Fibroblast of skin of left biceps (primary cell): Measurements from ENCODE around the gene CFHR1.
A peak's percentile ranks its signal among the peaks of the same experiment; 100 is the strongest.
"Not testable (repeated sequence)": the region's sequence is repeated elsewhere in the genome, so short reads cannot be mapped to it uniquely, and the experiment has no call there.

Experiments used
- DNase-seq, 2 experiments: peaks; one replicate each; pipeline ENCODE4 v3.0.0-alpha.2; 2013; ENCODE audit warnings: low read depth in 2 of 2

Gene CFHR1

GRCh38 chr1:196819531-196819930 is at the start of gene CFHR1:
Gene CFHR1, plus strand, starts transcription at chr1:196819731. Its CDS starts 114 bp downstream, at chr1:196819845.
- DNase-seq: not testable (repeated sequence)

GRCh38 chr1:196769823-196770222 is 49.7 kb upstream of the CFHR1 start:
- DNase-seq: not testable (repeated sequence)

DNA sequence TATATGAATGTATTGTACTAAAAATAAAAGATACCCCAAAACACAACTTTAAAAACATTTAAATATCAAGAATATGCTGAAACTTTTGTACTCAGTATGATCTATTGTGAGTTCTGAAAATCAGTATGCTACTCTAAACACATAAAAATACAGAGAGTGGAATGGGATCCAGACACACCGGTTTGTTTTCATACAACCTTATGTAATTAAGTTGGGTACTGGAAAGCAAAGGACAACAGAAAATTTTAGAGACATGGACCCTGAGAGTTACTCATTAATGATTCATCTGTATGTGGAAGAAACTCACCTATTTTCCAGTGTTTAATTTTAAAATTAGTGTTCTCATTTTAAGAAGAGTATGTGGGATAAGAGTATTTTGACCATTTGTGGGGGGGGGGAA is 45.8 kb upstream of the CFHR1 start:
- DNase-seq: no peak

GRCh38 chr1:196774175-196774574 is 45.4 kb upstream of the CFHR1 start:
- DNase-seq: no peak

DNA sequence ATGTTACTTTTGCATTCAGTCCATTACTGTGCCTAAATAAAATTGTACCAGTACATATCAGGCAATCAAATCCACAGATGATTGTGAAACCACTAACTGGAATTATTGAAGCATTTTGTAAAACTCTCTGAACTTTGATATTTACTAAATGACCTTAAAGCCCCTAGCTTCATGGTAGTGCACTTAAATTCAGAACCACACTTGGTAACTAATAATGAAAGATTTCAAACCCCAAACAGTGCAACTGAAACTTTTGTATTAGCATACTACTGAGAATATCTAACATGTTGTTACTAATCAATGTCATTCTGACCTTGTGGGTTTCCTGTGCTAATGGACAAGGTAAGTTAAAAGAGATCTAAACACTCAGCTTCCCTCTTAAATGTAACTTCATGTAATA is 44.9 kb upstream of the CFHR1 start, which contains the start of gene CFHR3:
CFHR3 (plus strand) TSS at position 238 of the 400 bp plus-strand sequence; CDS start at position 285, 47 bp downstream.
- DNase-seq: no peak

- DNase-seq: no peak
Measured at GRCh38 chr1:196777603-196778002, 41.9 kb upstream of the CFHR1 start.

- no peak for DNase-seq
Measured at GRCh38 chr1:196779093-196779492, 40.4 kb upstream of the CFHR1 start.

DNA sequence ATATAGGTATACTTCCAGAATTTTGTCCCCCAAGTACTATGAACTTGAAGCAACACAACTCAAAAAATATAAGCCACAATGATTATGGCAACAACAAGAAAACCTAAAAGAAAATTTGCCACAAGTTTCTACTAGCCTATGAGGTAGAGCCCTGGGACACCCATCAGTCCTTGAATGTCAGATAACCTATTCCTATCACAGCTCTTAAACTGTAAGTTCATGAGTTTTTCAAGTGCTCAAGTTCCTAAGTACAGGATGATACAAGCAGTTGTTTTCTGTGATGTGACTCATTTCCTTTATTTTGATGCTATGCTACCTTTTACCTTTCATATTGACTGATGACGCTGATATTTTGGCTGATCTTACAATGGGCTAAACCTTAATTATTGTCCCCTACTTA is 28.3 kb upstream of the CFHR1 start:
- not testable (repeated sequence) for DNase-seq

DNA sequence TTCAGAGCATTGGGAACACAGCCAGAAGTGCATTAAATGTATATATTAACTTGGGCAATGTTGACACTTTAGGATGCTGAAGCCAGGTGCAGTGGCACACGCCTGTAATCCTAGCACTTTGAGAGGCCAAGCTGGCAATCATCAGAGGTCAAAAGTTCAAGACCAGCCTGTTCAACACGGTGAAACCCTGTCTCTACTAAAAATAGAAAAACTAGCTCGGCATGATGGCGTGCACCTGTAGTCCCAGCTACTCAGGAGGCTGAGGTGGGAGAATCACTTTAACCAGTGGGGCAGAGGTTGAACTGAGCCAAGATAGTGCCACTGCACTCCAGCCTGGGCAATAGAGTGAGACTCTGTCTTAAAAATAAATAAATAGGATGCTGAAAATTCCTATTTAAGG is 25.4 kb upstream of the CFHR1 start:
- not testable (repeated sequence) for DNase-seq

GRCh38 chr1:196797891-196798290 is 21.6 kb upstream of the CFHR1 start:
- no peak for DNase-seq

DNA sequence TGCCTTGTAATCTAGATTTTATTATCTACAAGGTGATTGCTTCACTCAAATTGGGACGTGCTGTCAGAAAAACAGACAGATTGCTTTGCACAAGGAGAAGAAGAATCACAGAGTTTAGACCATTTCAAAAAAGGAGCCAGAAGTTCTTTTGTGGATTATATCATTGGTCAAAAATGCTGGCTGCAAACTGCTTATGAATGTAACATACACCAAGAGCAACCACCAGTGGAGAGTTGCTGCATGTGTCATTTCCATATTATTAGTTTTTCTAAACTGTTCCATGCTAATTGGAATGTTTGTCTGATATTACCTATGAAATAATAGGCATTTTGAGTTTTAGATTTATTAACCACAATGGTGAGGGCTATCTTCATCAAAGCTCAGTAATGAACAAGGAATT is 17.6 kb upstream of the CFHR1 start:
- not testable (repeated sequence) for DNase-seq

DNA sequence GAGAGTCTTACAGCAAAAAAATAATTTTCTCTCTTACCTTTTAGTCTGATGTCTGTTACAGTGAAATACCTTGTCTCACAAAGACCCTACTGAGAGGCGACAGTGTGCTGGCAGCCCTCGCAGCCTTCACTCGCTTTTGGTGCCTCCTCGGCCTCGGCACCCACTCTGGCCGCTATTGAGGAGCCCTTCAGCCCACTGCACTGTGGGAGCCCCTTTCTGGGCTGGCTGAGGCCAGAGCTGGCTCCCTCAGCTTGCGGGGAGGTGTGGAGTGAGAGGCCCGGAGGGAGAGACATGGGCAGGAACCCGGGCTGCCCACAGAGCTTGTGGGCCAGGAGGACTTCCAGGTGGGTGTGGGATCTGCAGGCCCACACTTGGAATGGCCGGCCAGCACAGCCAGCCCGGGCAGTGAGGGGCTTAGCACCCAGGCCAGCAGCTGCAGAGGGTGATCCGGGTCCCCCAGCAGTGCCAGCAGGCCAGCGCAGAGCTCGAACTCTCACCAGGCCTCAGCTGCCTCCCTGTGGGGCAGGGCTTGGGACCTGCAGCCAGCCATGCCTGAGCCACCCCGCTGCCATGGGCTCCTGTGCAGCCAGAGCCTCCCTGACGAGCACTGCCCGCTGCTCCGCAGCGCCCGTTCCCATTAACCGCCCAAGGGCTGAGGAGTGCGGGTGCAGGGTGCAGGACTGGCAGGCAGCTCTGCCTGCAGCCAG is 10.8 kb upstream of the CFHR1 start:
- no peak for DNase-seq

DNA sequence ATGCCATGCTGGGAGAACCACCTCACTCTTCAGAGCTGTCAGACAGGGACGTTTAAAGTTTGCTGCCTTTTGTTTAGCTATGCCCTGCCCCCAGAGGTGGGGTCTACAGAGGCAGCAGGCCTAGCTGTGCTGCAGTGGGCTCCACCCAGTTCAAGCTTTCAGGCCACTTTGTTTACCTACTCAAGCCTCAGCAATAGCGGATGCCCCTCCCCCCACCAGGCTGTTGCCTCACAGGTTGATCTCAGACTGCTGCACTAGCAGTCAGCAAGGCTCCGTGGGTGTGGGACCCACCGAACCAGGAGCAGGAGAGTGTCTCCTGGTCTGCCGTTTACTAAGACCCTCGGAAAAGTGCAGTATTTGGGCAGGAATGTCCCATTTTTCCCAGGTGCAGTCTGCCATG is 2.1 kb upstream of the CFHR1 start:
- DNase-seq: not testable (repeated sequence)

GRCh38 chr1:196827860-196828259 is 8.3 kb downstream of the CFHR1 start:
- peak; percentile 30 to 47 for DNase-seq

DNA sequence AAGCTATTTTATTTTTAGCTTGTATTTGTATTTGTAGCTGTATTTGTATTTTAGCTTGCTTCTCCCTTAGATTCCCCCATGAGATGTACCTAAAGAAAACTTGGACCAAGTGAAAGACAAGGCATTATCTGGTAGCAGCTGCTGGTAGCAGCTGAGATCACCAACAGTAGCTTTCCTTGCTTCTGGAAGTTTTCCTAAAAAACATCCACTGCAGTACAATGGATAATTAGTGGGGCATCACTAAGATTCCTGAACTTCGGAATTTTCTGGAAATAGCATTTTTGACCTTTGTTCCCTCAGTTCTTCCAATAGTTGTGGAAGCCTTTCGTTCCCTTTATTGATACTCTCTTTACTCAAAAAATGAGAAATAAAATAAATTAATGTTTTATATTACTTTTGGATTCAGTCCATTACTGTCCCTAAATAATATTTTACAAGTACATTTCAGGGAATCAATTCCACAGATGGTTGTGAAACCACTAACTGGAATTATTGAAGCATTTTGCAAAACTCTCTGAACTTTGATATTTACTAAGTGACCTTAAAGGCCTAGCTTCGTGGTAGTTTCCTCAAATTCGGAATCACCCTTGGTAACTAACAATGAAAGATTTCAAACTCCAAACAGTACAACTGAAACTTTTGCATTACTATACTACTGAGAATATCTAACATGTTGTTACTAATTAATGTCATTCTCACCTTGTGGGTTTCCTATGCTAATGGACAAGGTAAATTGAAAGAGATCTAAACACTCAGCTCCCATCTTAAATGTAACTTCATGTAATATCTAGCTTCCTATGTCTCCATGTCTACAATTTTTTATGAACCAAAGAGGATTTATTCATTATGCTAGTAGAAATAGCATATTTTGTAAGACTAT is 30.3 kb downstream of the CFHR1 start:
- not testable (repeated sequence) for DNase-seq

DNA sequence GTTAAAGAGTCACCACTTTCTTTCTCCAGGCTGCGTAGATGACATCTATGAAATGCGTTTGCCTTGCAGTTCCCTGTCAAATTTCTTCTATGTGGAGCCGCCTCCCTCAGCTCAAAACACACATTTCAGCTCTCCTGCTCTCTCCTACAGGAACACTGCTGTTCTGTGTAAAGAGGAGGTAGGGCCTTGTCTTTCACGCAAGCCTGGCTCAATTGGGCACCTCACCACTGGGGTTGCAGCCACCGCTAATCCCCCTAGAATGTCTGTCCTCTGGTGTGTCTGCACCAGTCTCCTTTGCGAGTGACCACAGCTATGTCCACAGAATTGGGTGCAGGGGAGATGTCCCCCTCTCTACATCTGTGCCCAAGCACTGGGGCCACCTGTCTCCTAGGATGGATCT is 36.5 kb downstream of the CFHR1 start:
- DNase-seq: no peak

GRCh38 chr1:196857188-196857587 is 37.7 kb downstream of the CFHR1 start:
- no peak for DNase-seq

DNA sequence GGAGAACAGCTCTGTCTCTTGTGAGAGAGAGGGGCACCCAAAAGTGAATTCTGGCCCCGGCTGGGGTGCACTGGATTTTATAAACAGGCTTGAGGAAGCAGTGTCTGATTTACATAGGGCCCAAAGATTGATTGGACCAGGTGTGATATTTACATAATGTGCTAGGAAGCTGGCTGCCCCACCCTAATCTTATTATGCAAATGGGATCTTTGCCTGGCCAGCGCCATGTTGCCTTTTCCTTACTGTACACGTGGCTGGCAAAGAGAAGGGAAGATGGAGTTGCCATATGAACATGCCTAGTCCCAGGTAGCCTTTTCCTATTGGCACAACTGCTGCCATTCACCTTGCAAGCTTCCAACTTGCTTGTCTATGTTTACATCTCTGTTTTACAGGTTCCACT is 39.3 kb downstream of the CFHR1 start:
- DNase-seq: no peak

- no peak for DNase-seq
Measured at GRCh38 chr1:196860323-196860884, 40.9 kb downstream of the CFHR1 start.

DNA sequence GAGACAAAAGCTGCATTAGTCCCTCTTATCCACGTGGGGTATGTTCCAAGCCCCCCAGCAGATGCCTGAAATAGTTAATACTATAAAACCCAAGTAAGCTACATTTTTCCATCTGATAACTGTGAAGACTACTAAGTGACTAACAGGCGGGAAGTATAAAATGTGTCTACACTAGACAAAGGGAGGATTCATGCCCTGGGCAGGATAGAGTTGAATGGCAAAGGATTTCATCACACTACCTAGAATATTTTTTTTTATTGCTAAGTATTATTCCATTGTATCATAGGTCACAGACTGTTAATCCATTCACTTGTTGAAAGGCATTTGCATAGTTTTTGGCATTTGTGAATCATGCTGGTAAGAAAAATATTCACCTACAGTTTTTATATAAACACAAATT is 41.9 kb downstream of the CFHR1 start:
- DNase-seq: no peak

GRCh38 chr1:196866974-196867373 is 47.4 kb downstream of the CFHR1 start:
- no peak for DNase-seq

- DNase-seq: no peak
Measured at GRCh38 chr1:196873385-196873784, 53.9 kb downstream of the CFHR1 start.

- DNase-seq: no peak
Measured at GRCh38 chr1:196875935-196876334, 56.4 kb downstream of the CFHR1 start.
